GM18951 (cell line): ENCODE results near the gene STPG4.

Source experiments
- POLR2A ChIP-seq: IDR thresholded peaks from 4 replicates; pipeline ENCODE4 v1.6.1; 2011; ENCODE audit warnings: mild to moderate bottlenecking; ENCODE audit not compliant: insufficient read length, insufficient read depth; ENCODE audit errors: extremely low read depth
- in situ Hi-C: fragments of 300-500 bp; cut with MboI; formaldehyde crosslinking; loops from one replicate; pipeline ENCODE4 v1.12.0; 2022; ENCODE audit warnings: low sequenced_read_pairs, mixed read lengths, inconsistent platforms; ENCODE audit not compliant: unreplicated experiment

The STPG4 gene

DNA sequence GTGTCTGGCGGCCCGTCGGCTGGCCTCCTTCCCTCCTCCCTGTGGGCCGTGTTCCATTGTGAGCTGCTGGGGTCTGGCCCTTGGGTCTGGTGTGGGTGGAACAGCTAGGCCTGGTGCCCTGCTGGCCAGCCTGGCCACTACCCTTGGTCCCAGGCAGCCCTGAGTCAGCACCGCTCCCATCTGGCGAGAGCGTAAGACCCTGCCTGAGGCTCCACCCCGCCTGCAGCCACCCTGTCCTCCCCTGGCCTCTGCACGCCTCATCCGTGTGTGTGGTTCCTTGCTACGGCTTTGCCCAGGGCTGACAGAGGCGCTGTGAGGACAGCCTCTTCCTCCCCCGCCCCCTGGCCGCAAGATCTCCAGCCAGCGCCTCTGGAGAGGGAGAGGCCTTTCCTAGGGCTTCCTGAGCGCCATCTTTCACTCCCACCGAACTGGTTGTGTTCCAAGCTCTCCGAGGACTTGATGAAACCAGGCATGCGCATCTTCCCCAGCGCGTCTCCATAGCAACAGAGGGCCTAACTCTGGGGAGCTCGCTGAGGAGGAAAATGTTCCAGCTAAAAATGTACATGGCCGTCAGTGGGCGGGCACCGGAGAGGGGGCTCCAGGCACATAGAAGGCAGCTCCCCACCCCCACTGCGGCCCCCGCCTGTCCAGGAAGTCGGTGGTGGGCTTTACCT lies 83.0 kb downstream of the STPG4 start:
- in situ Hi-C loops: no loop called here
- no peak for TF ChIP-seq POLR2A

DNA sequence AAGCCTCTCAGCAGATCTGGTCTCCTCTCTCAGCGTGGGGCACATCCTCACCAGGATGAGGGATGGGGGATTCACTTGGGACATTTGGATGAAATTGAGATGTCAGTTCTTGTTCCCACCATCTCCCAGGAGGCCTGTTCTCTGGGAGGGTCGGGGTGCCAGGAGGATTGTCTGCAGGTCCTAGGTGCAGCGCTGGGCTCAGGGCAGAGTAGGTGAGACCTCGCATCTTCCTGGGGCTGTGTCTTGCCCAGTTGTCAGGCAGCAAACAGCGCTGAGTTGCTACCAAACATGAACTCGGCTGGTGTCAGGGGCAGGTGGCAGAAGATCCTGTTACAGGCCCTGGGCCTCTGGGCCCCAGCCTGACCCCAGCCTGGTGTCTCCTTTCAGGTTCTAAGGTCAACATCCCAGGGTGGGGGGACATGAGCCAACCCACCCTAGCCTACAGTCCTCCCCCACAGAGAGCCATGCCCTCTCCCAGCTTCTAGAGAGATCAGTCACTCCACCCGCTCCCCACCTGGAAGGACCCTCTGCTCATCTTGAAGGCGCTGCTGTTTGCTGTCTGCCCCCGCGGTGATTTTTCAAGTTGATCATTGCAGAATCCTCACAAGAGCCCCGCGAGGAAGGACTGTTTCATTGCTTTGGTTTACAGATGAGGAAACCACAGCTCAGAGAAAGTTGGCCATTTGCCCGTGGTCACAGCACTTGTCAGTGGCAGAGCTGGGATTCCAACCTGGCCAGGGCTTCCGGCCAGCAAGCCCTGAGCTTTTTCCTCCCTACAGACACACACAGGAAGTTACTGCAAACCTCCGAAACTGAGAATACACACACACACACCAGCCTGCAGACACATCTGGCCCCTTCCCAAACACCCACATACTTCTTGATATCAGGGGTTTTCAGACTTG lies 83.9 kb downstream of the STPG4 start:
- in situ Hi-C loops: no loop called here

GRCh38 chr2:47070155-47070919 lies 84.8 kb downstream of the STPG4 start:
- no peak for TF ChIP-seq POLR2A
- in situ Hi-C loops: no loop called here

More for the DNA sequence above, 83.9 kb downstream of the STPG4 start:
- TF ChIP-seq POLR2A: no peak

DNA sequence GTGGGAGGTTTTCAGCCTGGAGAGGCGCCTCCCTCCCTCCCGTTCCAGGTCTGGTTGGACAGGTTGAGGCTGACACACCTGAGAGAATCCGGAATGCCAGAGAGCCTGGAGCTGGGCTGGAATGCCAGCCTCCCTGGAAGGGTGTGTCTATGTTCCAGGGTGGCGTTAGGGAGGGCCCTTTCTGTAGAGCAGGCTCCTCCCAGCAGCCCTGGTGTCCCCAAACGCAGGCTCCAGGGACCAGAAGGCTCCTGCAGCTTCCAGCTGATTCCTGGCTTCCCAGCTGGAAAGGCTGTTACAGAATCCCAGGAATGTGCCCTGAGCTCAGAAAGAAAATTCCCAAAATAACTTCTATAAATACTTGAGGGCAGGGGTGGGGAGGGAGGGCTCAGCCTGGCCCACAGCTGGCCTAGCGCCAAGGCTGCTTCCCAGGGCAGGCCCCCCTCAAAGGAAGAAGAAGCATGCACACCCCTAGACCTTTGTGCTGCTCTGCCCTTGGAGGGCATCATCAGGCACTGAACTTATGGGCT lies 85.4 kb downstream of the STPG4 start:
- TF ChIP-seq POLR2A: no peak
- in situ Hi-C loops: no loop called here

GRCh38 chr2:47068981-47069627 lies 86.0 kb downstream of the STPG4 start:
- in situ Hi-C loops: no loop called here
- TF ChIP-seq POLR2A: no peak

DNA sequence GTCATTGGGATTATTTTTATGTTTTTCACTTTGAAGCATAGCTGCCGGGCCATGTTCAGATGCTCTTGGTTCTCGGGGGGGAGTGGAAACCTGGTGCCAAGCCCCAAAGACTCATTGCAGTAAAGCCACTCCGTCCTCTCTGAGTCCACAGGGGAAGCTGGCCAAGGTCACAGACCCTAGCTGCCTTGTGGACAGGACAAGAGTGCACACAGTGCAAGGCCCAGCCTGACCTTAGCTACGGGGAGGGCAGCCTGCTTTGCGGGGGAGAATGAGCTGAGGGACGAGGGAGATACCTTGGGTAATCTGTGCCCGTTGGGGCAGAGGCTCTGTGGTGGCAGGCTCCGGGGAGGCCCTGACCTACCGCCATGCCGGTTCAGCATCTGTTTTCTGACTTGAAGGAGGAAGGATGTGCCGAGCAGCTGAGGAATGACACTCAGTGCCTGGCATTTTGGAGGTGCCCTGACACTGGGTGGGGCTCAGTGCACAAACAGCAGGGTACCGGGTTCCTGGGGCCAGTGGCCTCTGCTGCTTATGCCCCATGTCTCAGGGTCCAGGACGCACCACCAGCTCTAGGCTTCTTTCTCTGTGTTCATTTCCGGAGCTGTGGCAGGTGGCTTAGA lies 87.2 kb downstream of the STPG4 start:
- no peak for TF ChIP-seq POLR2A
- in situ Hi-C loops: no loop called here

GRCh38 chr2:47065771-47066380 lies 89.2 kb downstream of the STPG4 start:
- in situ Hi-C loops: no loop called here
- no peak for TF ChIP-seq POLR2A

DNA sequence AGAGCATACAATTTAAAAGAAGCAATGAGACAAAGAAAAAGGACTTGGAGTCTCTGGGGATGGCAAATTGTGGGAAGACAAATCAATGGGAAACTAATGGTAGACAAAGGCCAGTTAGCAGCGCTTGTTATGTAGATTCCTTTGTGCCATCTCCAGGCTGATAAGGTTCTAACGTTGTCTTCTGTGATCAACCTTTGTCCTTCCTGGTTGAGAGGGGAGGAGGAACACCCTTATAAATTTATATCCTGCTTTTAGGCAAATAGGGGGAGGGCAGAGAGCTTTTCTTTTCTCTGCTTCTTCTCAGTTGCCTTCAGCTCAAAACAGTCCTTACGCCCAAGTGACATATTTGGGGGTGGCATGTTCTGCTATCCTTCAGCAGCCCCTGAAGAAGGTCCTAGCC lies 89.8 kb downstream of the STPG4 start:
- no peak for TF ChIP-seq POLR2A
- in situ Hi-C loops: no loop called here

DNA sequence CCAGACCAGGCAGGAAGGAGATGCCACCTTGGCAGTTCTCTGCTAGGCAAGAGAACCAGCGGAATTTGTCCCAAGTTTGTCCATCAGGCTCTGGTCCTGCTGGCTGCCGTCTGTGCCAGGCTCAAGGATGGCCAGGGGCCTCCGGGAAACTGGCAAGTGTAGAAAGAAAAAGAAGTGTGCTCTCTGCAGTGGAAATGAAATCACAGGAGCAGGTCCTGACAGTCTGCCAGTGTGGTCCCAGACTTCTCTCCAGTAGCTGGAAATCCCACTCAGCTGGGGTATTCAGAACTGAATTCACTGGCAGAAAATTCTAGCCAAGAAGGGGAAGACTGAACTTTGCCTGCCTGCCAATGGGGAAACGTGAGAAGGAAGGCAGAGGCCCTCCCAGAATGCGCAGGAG lies 91.0 kb downstream of the STPG4 start:
- no peak for TF ChIP-seq POLR2A
- in situ Hi-C loops: no loop called here

DNA sequence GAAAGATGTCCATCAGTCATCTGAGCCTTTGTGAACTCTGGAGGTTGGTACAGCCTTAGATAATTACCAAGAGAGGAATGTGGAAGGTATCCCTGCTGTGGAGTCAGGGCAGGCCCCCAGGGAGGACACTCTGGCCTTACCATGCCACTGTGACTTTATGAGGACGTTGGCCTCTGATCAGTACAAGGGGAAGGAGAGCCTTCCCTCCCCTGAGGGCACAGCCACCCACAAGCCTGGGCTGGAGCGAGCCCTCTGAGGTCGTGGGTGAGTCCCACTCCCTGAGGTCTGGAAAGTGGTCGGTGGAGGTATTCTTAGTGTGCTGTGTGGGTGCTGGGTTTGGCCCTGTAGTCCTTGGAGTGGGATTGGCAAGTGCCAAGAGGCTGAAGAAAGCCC lies 91.6 kb downstream of the STPG4 start:
- in situ Hi-C loops: no loop called here

GRCh38 chr2:47062681-47063537 lies 92.2 kb downstream of the STPG4 start:
- TF ChIP-seq POLR2A: no peak
- in situ Hi-C loops: no loop called here

More for the DNA sequence above, 91.6 kb downstream of the STPG4 start:
- no peak for TF ChIP-seq POLR2A
